Measurements from ENCODE around the gene ASB14. TPM values are rescaled to one million over a fixed set of nuclear protein-coding genes. Genes with fewer than 3 reads are reported as not detected.

ASB14 gene
- total RNA-seq, 4 donors from 2014 or later = not detected

- no peak overlapping the region for H3K27ac ChIP-seq
- no peak overlapping the region for H3K4me3 ChIP-seq (replicated peaks in 1 of 3)
- H3K27me3 ChIP-seq = no peaks in the 10 kb centered on the region
- 89 to 92% methylated on average over 13 of the region's 13 CpGs for WGBS, 2 donors
- DNase-seq = no peak
- peaks cover 0 to 9% of the 10 kb centered on the region in 2 donors for H3K36me3 ChIP-seq
- no peaks in the 10 kb centered on the region for H3K9me3 ChIP-seq
- intact Hi-C loops (cut with DNase I) = no loop called here
- TF ChIP-seq CTCF (IDR thresholded peaks at IDR 0.05) (no peak), POLR2A (IDR thresholded peaks at IDR 0.05) (no peak)
- H3K4me1 ChIP-seq = no peaks in the 10 kb centered on the region
Measured at GRCh38 chr3:57234613-57235575, 57.6 kb downstream of the ASB14 start.

- no peak overlapping the region for H3K27ac ChIP-seq
- H3K4me1 ChIP-seq = peaks cover 0 to 7% of the 10 kb centered on the region in 2 donors
- DNase-seq = no peak
- peaks cover 0 to 3% of the 10 kb centered on the region in 2 donors for H3K36me3 ChIP-seq
- no peaks in the 10 kb centered on the region for H3K9me3 ChIP-seq
- H3K4me3 ChIP-seq (replicated peaks in 1 of 3) = no peak overlapping the region
- WGBS, 2 donors = 93 to 98% methylated on average over 2 of the region's 2 CpGs
- no peaks in the 10 kb centered on the region for H3K27me3 ChIP-seq
- intact Hi-C loops (cut with DNase I) = no loop called here
- TF ChIP-seq POLR2A (IDR thresholded peaks at IDR 0.05) (no peak), CTCF (IDR thresholded peaks at IDR 0.05) (no peak)
Measured at GRCh38 chr3:57233799-57234198, 58.7 kb downstream of the ASB14 start.

GRCh38 chr3:57230006-57230405, 62.5 kb downstream of the ASB14 start:
- 91 to 92% methylated on average over 2 of the region's 2 CpGs for WGBS, 2 donors
- DNase-seq = no peak
- H3K27ac ChIP-seq = no peak overlapping the region
- peaks cover 0 to 9% of the 10 kb centered on the region in 2 donors for H3K4me1 ChIP-seq
- TF ChIP-seq POLR2A (IDR thresholded peaks at IDR 0.05) = no peak
- no peak for TF ChIP-seq CTCF (IDR thresholded peaks at IDR 0.05)
- intact Hi-C loops (cut with DNase I) = no loop called here
- H3K36me3 ChIP-seq = no peaks in the 10 kb centered on the region
- H3K9me3 ChIP-seq = no peaks in the 10 kb centered on the region
- H3K27me3 ChIP-seq = no peaks in the 10 kb centered on the region
- no peak overlapping the region for H3K4me3 ChIP-seq (replicated peaks in 1 of 3)

GRCh38 chr3:57227930-57228751, 64.3 kb downstream of the ASB14 start:
- peak overlapping the region; percentile 63 to 87 (median 75) for H3K27ac ChIP-seq
- intact Hi-C loops (cut with DNase I) = no loop called here
- DNase-seq = peak; percentile 55 to 57
- H3K9me3 ChIP-seq = no peaks in the 10 kb centered on the region
- peak overlapping the region; percentile 48 to 84 (median 61) for H3K4me3 ChIP-seq (replicated peaks in 1 of 3)
- no peaks in the 10 kb centered on the region for H3K36me3 ChIP-seq
- H3K27me3 ChIP-seq = no peaks in the 10 kb centered on the region
- peaks cover 0 to 9% of the 10 kb centered on the region in 2 donors for H3K4me1 ChIP-seq
- TF ChIP-seq CTCF (IDR thresholded peaks at IDR 0.05) (no peak), POLR2A (IDR thresholded peaks at IDR 0.05) (peak in 1 of 2 donors; percentile 47)
- WGBS, 2 donors = 0 to 1% methylated on average over 33 to 34 of the region's 70 CpGs
